Upper lobe of left lung (tissue), 4 donors: Measurements from ENCODE around the gene NEUROG1.

Source experiments
- EP300 ChIP-seq, 4 donors: sonication (generic); formaldehyde crosslinking; IDR thresholded peaks; one replicate each; pipeline ENCODE4 v1.5.1; 2017; ENCODE audit warnings: antibody characterized with exemption in 4 of 4, control low read depth in 2 of 4
- POLR2A ChIP-seq, 4 donors: fragments of 450-650 bp; IDR thresholded peaks; one replicate each; pipeline ENCODE4 v1.5.1; 2016 to 2017; ENCODE audit warnings: antibody characterized with exemption in 4 of 4, mild to moderate bottlenecking in 2 of 4
- TF ChIP-seq, protein P1 (sequence below), 6 experiments: fragments of 450-650 bp in 4 of 6; fragments of 200-600 bp in 2 of 6; sonication (generic) in 2 of 6; IDR thresholded peaks; one replicate each; pipeline ENCODE4 v1.5.1; 2016 to 2019; ENCODE audit warnings: antibody characterized with exemption in 6 of 6

- TF ChIP-seq POLR2A (IDR thresholded peaks at IDR 0.05) (no peak), EP300 (IDR thresholded peaks at IDR 0.05) (no peak)
- TF ChIP-seq, protein P1, sequence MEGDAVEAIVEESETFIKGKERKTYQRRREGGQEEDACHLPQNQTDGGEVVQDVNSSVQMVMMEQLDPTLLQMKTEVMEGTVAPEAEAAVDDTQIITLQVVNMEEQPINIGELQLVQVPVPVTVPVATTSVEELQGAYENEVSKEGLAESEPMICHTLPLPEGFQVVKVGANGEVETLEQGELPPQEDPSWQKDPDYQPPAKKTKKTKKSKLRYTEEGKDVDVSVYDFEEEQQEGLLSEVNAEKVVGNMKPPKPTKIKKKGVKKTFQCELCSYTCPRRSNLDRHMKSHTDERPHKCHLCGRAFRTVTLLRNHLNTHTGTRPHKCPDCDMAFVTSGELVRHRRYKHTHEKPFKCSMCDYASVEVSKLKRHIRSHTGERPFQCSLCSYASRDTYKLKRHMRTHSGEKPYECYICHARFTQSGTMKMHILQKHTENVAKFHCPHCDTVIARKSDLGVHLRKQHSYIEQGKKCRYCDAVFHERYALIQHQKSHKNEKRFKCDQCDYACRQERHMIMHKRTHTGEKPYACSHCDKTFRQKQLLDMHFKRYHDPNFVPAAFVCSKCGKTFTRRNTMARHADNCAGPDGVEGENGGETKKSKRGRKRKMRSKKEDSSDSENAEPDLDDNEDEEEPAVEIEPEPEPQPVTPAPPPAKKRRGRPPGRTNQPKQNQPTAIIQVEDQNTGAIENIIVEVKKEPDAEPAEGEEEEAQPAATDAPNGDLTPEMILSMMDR (IDR thresholded peaks at IDR 0.05), result no peak
Observed at GRCh38 chr5:135578305-135578684, 42.5 kb upstream of the NEUROG1 start.
